PC-9 (cell line): Measurements from ENCODE around the gene TBC1D16.

ENCODE experiments used
- CTCF ChIP-seq: fragments of 200-600 bp; sonication (generic); conservative IDR thresholded peaks from 2 replicates; pipeline ENCODE4 v1.6.1; 2017; ENCODE audit warnings: mixed run types, antibody characterized with exemption, mild to moderate bottlenecking, moderate library complexity
- EZH2 ChIP-seq: fragments of 200-600 bp; sonication (generic); IDR thresholded peaks from 2 replicates; pipeline ENCODE4 v1.8.0; 2017; ENCODE audit warnings: antibody characterized with exemption, low read depth

GRCh38 chr17:80063830-80064585 is 28.3 kb upstream of the TBC1D16 start:
- TF ChIP-seq CTCF = no peak
- TF ChIP-seq EZH2 = no peak
